ACC112 (cell line): ENCODE measurements around the gene EBF3.

Experiments used
- H2AFZ ChIP-seq: fragments of 200-600 bp; sonication (generic); one replicate; pipeline ENCODE4 v1.6.0; 2017; ENCODE audit warnings: antibody characterized with exemption, low read length; ENCODE audit not compliant: unreplicated experiment
- H3K27ac ChIP-seq: fragments of 200-600 bp; sonication (generic); 2 replicates; pipeline ENCODE4 v1.5.1; 2014; ENCODE audit warnings: low read depth, mild to moderate bottlenecking, antibody characterized with exemption, low read length, moderate library complexity
- H3K27me3 ChIP-seq: fragments of 200-600 bp; sonication (generic); 2 replicates; pipeline ENCODE4 v1.6.1; 2014; ENCODE audit warnings: mild to moderate bottlenecking, antibody characterized with exemption, low read length, moderate library complexity, mixed read lengths; ENCODE audit not compliant: insufficient read depth
- H3K36me3 ChIP-seq: fragments of 200-600 bp; sonication (generic); 2 replicates; pipeline ENCODE4 v1.6.1; 2016; ENCODE audit warnings: mild to moderate bottlenecking, antibody characterized with exemption, low read length, moderate library complexity, mixed read lengths; ENCODE audit not compliant: insufficient read depth
- H3K4me1 ChIP-seq: fragments of 200-600 bp; sonication (generic); one replicate; pipeline ENCODE4 v1.6.1; 2016; ENCODE audit warnings: low read length, mixed read lengths; ENCODE audit not compliant: insufficient read depth, unreplicated experiment, control insufficient read depth
- H3K4me3 ChIP-seq: fragments of 200-600 bp; sonication (generic); 2 replicates; pipeline ENCODE4 v1.5.1; 2014; ENCODE audit warnings: mild to moderate bottlenecking, low read depth, low read length
- H3K79me2 ChIP-seq: fragments of 200-600 bp; sonication (generic); one replicate; pipeline ENCODE4 v1.6.0; 2016; ENCODE audit warnings: low read length; ENCODE audit not compliant: control insufficient read depth, unreplicated experiment, insufficient read depth

EBF3 gene

DNA sequence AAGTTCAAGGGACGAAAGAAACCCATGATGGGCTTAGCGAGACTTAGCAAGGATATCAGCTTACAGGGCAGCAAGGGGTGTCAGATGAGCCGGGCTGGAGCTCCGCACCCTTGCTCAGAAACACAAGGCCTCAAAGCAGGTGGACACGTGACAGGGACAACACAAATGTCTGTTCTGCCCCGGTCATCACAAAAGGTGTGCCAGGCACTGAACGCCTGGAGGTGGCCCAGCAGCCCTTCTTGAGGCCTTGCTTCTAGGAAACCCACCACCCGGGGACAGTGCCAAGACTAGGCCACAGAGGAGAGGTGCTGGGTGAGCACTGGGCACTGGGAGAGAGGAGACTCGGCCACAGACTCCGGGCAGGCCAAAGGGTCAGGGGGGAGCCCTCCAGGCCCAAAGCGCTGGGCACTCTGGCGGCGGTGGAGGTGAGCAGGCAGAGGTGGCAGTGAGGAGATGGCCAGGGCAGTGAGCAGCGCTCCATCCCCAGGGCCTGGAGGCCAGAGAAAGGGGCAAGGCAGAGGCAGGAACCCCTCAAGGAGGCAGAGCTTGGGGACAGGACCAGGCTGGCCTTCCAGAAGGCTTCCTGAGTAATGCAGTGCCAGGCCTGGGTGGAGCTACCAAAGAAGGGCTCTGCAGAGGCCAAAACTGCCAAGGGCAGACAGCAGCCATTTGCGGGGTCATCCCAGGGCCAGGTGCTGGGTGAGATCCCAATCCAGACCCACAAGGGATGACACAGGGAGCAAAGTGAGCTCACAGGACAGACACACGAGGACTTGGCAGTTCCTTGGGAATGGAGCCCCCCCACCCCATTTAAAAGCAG, 22.7 kb downstream of the EBF3 start:
- Histone ChIP-seq H3K4me1 (peaks cover 14% of the 10 kb centered on the region), H2AFZ (no peak overlapping the region), H3K79me2 (peaks cover 10% of the 10 kb centered on the region), H3K27me3 (no peaks in the 10 kb centered on the region), H3K27ac (no peak overlapping the region), H3K4me3 (no peak overlapping the region), H3K36me3 (no peaks in the 10 kb centered on the region)

DNA sequence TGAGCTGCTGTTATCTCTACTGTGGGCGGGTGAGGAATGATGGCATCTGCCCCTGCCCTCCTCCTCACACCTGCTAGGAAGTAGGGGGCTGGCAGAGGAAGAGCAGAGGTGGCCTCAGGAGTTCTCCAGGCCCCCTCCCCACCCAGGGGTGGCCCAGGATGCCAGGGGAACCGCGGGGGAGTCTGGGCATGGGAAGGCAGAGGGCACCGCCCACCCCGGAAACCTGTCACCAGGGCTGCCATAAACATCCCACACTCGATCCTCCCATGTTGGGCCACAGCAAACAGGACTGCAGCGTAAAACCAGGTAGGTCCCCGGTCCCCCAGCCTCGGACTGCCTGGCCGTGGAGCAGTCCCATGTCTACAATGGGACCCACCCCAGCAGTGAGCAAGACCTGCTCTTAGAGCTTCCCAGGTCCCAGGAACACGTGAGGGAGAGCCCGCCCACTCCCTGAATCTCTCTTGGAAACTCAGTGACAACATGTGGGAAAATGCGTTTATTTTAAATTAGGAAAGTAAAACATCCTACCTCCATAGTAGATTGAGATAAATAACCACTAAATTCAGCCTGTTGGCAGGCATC, 23.4 kb downstream of the EBF3 start:
- Histone ChIP-seq H3K79me2 (peaks cover 10% of the 10 kb centered on the region), H3K4me3 (no peak overlapping the region), H3K36me3 (no peaks in the 10 kb centered on the region), H3K27me3 (no peaks in the 10 kb centered on the region), H3K27ac (no peak overlapping the region), H3K4me1 (peaks cover 14% of the 10 kb centered on the region), H2AFZ (no peak overlapping the region)

DNA sequence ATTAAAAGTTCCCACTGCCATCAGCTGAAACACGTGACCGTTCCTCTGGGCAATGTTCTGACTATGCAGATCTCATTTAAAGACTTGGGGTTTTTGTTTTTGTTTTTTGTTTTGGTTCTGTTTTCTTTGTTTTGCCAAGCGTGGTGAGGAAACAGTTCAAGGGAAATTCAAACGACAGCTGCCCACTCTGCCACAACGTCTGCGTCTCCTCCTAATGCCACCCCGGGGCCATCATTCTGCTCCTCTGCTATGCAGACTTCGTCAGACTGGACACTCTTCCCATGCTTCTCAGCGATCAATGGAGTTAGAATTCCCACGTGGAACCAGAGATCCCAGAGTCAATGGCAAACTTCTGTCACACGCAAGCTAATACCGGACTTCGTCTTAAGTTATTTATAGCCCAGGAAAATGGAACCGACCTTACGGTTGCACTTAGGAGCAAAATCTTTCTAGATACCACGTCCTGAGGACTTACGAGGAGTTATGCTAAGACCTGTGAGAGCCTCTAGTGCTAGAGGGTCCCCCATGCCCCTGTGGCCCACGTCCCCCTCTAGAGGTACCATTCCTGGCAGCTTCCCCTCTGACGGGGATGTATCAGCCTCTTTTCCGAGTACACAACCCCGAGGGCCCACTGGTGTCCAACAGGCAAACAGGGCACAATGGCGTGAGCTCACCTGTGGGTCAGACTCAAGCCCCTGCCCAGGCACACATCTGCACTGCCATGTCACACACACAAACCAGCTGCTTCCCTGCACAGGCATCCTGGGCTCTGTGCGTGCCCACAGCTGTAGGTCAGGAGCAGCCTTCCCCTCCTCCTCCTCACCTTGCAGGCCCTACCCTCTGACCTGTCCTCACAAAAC, 24.4 kb downstream of the EBF3 start:
- peaks cover 6% of the 10 kb centered on the region for H3K79me2 ChIP-seq
- no peaks in the 10 kb centered on the region for H3K27me3 ChIP-seq
- peaks cover 7% of the 10 kb centered on the region for H3K4me1 ChIP-seq
- H3K4me3 ChIP-seq = no peak overlapping the region
- H3K36me3 ChIP-seq = no peaks in the 10 kb centered on the region
- no peak overlapping the region for H2AFZ ChIP-seq
- H3K27ac ChIP-seq = no peak overlapping the region

DNA sequence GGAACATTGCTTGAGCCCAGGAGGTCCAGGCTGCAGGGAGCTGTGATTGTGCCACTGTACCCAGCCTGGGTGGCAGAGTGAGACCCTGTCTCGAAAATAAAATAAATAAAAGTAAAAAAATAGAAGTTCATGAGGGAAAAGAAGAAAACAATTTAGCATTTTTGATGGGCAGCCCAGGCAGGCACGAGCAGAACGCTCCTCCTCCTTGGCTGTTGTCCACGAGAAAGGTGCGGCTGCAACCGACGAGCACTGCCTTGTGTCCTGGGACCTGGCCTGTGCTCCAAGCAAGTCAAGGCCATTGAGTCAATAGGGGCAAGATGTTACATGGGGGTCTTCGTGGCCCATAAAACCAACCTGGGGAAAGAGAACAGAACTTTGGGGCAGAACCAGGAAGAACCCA, 25.6 kb downstream of the EBF3 start:
- Histone ChIP-seq H2AFZ (no peak overlapping the region), H3K27me3 (no peaks in the 10 kb centered on the region), H3K4me3 (no peak overlapping the region), H3K4me1 (peaks cover 7% of the 10 kb centered on the region), H3K79me2 (peaks cover 3% of the 10 kb centered on the region), H3K27ac (no peak overlapping the region), H3K36me3 (no peaks in the 10 kb centered on the region)

DNA sequence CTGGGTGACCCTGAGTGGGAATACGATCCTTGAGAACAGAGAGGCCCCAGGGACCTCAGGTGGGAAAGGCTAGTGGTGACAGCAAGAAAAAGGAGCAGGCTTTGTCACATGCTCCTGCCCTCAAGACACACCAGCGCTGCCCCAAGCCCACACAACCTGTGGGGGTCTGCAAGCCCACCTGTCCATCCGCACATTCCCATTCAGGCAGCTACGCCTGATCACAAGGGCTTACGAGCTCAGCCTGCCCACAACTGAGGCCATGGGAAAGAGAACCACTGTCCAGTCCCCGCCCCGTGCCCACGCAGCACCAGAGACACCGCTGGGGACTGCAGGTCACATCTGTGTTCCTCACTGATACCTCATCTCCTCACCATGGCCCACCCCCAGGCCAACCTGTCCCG, 26.7 kb downstream of the EBF3 start:
- H3K27me3 ChIP-seq = no peaks in the 10 kb centered on the region
- H3K4me1 ChIP-seq = no peaks in the 10 kb centered on the region
- no peak overlapping the region for H3K4me3 ChIP-seq
- H3K79me2 ChIP-seq = peaks cover 3% of the 10 kb centered on the region
- H2AFZ ChIP-seq = no peak overlapping the region
- H3K27ac ChIP-seq = no peak overlapping the region
- no peaks in the 10 kb centered on the region for H3K36me3 ChIP-seq

DNA sequence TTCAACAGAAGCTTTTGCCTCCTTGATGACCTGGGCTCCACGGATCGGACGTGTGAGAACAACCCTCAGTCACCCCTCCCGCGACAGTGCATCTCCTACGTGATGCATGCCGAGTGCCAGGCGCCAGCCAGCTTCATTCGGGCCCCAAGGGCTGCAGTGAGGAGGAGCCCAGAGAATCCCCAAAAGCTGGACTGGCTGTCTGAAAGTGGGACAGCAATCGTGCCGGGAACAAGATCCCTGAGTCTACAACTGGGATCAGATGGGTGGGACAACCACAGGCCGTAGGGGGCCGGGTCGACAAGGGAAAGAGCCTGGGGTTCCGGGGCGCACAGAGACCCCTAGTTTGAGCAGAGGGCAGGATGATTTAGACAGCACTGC, 27.2 kb downstream of the EBF3 start:
- no peaks in the 10 kb centered on the region for H3K36me3 ChIP-seq
- no peaks in the 10 kb centered on the region for H3K27me3 ChIP-seq
- no peak overlapping the region for H3K27ac ChIP-seq
- no peak overlapping the region for H2AFZ ChIP-seq
- no peak overlapping the region for H3K4me3 ChIP-seq
- peaks cover 3% of the 10 kb centered on the region for H3K79me2 ChIP-seq
- H3K4me1 ChIP-seq = no peaks in the 10 kb centered on the region

DNA sequence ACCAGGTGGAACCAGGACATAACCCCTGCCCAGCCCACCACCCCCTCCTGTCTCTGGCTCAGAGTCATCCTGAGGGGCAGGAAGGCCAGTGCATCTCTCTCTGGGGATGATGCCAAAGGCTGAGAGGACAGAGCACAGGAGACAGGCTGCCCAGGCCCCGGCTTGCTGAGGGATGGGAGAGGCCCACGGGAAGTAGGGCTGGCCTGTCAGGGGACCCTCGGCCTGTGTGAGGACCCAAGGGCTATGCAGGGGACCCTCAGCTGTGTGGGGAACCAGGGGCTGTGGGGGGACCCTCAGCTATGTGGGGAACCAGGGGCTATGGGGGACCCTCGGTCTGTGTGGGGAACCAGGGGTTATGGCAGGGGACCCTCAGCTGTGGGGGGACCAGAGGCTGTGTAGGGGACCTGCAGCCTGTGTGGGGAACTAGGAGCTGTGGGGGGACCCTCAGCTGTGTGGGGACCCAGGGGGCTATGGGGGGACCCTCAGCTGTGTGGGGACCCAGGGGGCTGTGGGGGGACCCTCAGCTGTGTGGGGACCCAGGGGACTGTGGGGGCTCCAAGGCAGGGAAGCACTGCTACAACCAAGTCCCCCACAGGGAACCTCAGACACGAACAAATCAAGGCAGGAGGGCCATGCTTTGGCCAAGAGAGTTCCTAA, 27.7 kb downstream of the EBF3 start:
- Histone ChIP-seq H3K4me3 (no peak overlapping the region), H3K27me3 (no peaks in the 10 kb centered on the region), H3K27ac (no peak overlapping the region), H3K4me1 (no peaks in the 10 kb centered on the region), H3K79me2 (peaks cover 3% of the 10 kb centered on the region), H2AFZ (no peak overlapping the region), H3K36me3 (no peaks in the 10 kb centered on the region)

DNA sequence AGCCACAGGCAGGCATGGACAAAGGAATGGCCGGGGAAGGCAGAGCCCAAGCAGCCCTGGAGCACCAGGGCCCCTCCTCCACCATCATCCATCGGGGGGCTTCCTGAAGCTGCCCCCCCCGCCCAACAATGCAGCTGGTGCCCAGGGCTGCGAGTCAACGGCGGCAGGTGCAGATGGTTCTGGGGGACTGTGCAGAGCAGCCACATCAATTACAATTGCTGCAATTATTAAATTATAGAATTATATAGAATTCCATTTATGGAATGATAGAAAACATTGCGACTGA, 28.3 kb downstream of the EBF3 start:
- Histone ChIP-seq H2AFZ (no peak overlapping the region), H3K27me3 (no peaks in the 10 kb centered on the region), H3K4me1 (no peaks in the 10 kb centered on the region), H3K4me3 (no peak overlapping the region), H3K27ac (no peak overlapping the region), H3K36me3 (no peaks in the 10 kb centered on the region), H3K79me2 (peaks cover 3% of the 10 kb centered on the region)

DNA sequence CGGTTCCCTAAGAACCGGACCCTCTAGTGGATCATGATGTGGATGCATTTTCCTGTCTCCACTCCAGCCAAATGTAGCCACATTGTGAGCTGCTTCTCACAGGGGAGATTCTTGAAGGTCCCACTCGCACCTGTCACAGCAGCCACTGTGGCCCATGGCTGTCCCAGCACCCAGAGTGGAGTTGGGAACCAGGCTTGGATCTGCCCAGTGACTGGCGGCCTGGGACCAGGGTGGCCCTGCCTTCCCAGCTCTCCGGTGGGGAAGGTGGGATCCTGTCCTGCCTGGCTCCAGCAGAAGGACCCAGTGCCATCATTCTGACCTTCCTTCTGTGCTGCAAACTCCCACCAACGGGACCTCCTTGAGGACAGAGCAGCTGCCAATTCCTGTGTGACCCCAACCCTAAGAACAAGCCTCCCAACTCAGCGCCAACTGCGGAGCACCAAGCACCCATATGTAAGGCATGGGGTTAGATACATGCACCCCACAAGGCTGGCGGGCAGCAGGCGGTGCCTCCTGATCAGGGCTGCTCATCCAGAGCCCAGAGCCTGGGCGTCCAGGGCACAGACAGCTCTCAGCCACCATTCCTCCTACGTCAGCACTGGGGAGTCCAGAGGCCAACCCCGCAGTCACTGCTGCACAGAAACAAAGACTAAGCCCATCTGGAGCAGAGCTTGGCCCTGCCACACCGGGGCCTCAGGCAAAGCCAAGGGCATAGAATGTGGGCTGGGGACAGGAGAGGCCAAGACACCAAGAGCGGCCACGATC, 28.8 kb downstream of the EBF3 start:
- H3K79me2 ChIP-seq = peaks cover 3% of the 10 kb centered on the region
- H3K4me3 ChIP-seq = no peak overlapping the region
- no peak overlapping the region for H3K27ac ChIP-seq
- no peak overlapping the region for H2AFZ ChIP-seq
- H3K36me3 ChIP-seq = no peaks in the 10 kb centered on the region
- no peaks in the 10 kb centered on the region for H3K27me3 ChIP-seq
- H3K4me1 ChIP-seq = no peaks in the 10 kb centered on the region
